Stimulated activated CD8-positive, alpha-beta memory T cell treated with anti-CD3 and anti-CD28 coated beads, Interleukin-4, amount 100 ng/mL, for 4 hours (primary cell): ENCODE results near the gene OR2G6.
"Not testable (repeated sequence)": the region's sequence is repeated elsewhere in the genome, so short reads cannot be mapped to it uniquely, and the experiment has no call there.

ENCODE experiments used
- DNase-seq, 2 donors: peaks; one replicate each; pipeline ENCODE4 v3.0.0-alpha.2; 2020; ENCODE audit warnings: low read depth in 2 of 2, low spot score in 1 of 2

OR2G6 gene

DNA sequence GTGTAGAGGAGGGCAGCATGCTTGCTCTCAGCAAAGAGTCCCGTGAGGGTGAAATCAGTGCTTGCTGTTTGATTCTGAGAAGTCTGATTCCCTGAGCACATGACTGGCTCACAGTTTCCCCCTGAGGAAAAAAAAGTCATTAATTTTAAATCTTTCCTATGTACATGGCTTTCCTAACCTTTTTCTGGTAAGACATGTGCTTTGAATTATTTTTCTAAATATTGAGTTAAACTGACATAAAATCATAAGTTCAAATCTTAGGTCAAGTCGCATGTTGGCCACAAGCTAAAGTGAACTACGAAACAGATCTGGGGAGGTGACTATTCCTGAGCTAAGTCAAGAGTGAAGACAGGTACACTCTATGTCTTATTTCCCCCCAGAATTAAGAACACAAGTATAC, 66.8 kb downstream of the OR2G6 start, which contains the start of gene OR2T34:
TSS of gene OR2T34 (minus strand) at position 101 of the 400 bp plus-strand sequence. CDS start at position 101, 0 bp downstream.
- DNase-seq = not testable (repeated sequence)

DNA sequence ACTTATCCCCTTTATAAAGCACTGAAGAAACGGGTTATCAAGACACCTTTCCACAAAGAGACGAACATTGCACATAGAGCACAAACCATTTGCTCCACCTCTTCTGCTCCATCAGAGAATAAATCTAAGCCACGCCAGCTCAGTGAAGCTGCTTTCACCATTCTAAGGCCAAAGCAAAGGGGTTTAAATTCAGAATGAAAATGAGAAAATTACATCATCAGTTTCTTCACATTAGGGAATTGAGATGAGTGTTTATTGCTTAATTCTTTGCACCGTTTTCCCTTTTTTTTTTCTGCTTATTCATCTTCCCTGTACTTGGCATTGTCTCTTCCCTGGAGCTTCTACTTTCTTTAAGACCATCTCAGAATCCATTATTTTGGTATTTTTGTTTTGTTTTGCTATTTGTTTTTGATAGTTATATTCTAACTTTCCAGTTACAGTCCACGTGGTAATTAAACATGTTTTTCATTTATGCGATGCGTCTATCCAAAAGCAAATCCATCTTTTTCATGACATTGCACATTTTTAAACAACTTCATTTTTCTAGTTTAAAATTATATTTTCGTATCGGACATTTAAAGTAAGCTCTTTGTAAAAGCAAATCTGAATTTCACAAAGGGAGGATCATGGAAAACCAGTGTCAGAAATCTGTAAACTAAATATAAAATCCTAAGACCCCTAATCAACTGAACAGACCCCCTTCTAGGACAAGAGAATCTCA, 68.5 kb downstream of the OR2G6 start:
- DNase-seq = no peak
